Measurements from ENCODE around the gene SPACA5.
"Not testable (repeated sequence)": the region's sequence is repeated elsewhere in the genome, so short reads cannot be mapped to it uniquely, and the experiment has no call there.

Gene SPACA5

GRCh38 chrX:48022100-48022499 lies 15.3 kb downstream of the SPACA5 start:
- no peak for DNase-seq

- DNase-seq = no peak
Measured at GRCh38 chrX:48022738-48023137, 15.9 kb downstream of the SPACA5 start.

- peak; percentile 70 for DNase-seq
Measured at GRCh38 chrX:48025561-48025960, 18.8 kb downstream of the SPACA5 start.

- not testable (repeated sequence) for DNase-seq
Measured at GRCh38 chrX:48027545-48027944, 20.8 kb downstream of the SPACA5 start.

GRCh38 chrX:48028091-48028490 lies 21.3 kb downstream of the SPACA5 start:
- DNase-seq = no peak

- DNase-seq = no peak
Measured at GRCh38 chrX:48030237-48030636, 23.4 kb downstream of the SPACA5 start.

GRCh38 chrX:48030641-48031173 lies 23.9 kb downstream of the SPACA5 start:
- DNase-seq = not testable (repeated sequence)

GRCh38 chrX:48035891-48036290 lies 29.1 kb downstream of the SPACA5 start:
- DNase-seq = no peak

- DNase-seq = no peak
Measured at GRCh38 chrX:48043056-48043455, 36.3 kb downstream of the SPACA5 start.

- no peak for DNase-seq
Measured at GRCh38 chrX:48045410-48046311, 38.9 kb downstream of the SPACA5 start.

GRCh38 chrX:48046846-48047245 lies 40.1 kb downstream of the SPACA5 start:
- peak; percentile 17 for DNase-seq

GRCh38 chrX:48058621-48059295 lies 52.0 kb downstream of the SPACA5 start:
- DNase-seq = no peak

GRCh38 chrX:48059296-48059639 lies 52.5 kb downstream of the SPACA5 start:
- no peak for DNase-seq
